ENCODE data around the gene PRSS53.

Gene PRSS53

GRCh38 chr16:31081428-31082351, 7.1 kb downstream of the PRSS53 start:
- Mint-ChIP-seq H3K27ac (no peak overlapping the region), H3K4me3 (no peak overlapping the region), H3K36me3 (ENCODE audit: low read depth) (peaks cover 38% of the 10 kb centered on the region), H3K27me3 (ENCODE audit: low read depth) (no peaks in the 10 kb centered on the region), H3K4me1 (ENCODE audit: low read depth) (peaks cover 3% of the 10 kb centered on the region), H3K9me3 (no peaks in the 10 kb centered on the region)
- DNase-seq (ENCODE audit: low spot score), result no peak

DNA sequence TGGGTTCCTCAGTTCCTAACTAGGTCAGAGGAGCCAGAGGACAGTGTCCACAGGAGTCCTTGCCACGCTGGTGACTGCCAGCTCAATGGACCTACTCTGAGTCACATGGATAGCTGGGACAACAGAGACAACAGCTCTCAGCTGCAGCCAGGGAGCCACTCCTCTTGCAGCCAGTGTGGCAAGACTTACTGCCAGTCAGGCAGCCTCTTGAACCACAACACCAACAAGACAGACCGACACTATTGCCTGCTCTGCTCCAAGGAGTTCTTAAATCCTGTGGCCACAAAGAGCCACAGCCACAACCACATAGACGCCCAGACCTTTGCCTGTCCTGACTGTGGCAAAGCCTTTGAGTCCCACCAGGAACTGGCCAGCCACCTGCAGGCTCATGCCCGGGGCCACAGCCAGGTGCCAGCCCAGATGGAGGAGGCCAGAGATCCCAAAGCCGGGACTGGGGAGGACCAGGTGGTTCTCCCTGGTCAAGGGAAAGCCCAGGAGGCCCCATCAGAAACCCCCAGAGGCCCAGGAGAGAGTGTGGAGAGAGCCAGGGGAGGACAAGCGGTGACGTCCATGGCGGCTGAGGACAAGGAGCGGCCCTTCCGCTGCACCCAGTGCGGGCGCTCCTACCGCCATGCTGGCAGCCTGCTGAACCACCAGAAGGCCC, 7.9 kb downstream of the PRSS53 start:
- peaks cover 40% of the 10 kb centered on the region for H3K36me3 Mint-ChIP-seq (ENCODE audit: low read depth)
- no peak overlapping the region for H3K27ac Mint-ChIP-seq

DNA sequence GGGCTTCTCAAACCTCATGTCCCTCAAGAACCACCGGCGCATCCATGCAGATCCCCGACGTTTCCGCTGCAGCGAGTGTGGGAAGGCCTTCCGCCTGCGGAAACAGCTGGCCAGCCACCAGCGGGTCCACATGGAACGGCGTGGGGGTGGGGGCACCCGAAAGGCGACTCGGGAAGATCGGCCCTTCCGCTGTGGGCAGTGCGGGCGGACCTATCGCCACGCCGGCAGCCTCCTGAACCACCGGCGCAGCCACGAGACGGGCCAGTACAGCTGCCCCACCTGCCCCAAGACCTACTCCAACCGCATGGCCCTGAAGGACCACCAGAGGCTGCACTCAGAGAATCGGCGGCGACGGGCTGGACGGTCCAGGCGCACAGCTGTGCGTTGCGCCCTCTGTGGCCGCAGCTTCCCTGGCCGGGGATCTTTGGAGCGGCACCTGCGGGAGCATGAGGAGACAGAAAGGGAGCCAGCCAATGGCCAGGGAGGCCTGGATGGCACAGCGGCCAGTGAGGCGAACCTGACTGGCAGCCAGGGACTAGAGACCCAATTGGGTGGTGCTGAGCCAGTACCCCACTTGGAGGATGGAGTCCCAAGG, 8.6 kb downstream of the PRSS53 start:
- no peaks in the 10 kb centered on the region for H3K9me3 Mint-ChIP-seq
- peaks cover 7% of the 10 kb centered on the region for H3K4me1 Mint-ChIP-seq (ENCODE audit: low read depth)
- no peak overlapping the region for H3K27ac Mint-ChIP-seq
- H3K4me3 Mint-ChIP-seq, result no peak overlapping the region
- no peaks in the 10 kb centered on the region for H3K27me3 Mint-ChIP-seq (ENCODE audit: low read depth)
- peaks cover 40% of the 10 kb centered on the region for H3K36me3 Mint-ChIP-seq (ENCODE audit: low read depth)
- DNase-seq (ENCODE audit: low spot score), result no peak

More for the DNA sequence above, 7.9 kb downstream of the PRSS53 start:
- Mint-ChIP-seq H3K9me3 (no peaks in the 10 kb centered on the region), H3K4me1 (ENCODE audit: low read depth) (peaks cover 3% of the 10 kb centered on the region), H3K4me3 (no peak overlapping the region), H3K27me3 (ENCODE audit: low read depth) (no peaks in the 10 kb centered on the region)
- no peak for DNase-seq (ENCODE audit: low spot score)

DNA sequence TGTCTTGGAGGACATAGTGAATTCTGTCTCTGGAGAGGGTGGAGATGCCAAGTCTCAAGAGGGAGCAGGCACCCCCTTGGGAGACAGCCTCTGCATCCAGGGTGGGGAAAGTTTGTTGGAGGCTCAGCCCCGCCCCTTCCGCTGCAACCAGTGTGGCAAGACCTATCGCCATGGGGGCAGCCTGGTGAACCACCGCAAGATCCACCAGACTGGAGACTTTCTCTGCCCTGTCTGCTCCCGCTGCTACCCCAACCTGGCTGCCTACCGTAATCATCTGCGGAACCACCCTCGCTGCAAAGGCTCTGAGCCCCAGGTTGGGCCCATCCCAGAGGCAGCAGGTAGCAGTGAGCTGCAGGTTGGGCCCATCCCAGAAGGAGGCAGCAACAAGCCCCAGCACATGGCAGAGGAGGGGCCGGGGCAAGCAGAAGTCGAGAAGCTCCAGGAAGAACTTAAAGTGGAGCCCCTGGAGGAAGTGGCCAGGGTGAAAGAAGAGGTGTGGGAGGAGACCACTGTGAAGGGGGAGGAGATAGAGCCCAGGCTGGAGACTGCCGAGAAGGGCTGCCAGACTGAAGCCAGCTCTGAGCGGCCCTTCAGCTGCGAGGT, 9.3 kb downstream of the PRSS53 start:
- Mint-ChIP-seq H3K27me3 (ENCODE audit: low read depth) (no peaks in the 10 kb centered on the region), H3K27ac (no peak overlapping the region), H3K9me3 (no peaks in the 10 kb centered on the region), H3K4me3 (no peak overlapping the region), H3K4me1 (ENCODE audit: low read depth) (peaks cover 13% of the 10 kb centered on the region), H3K36me3 (ENCODE audit: low read depth) (peaks cover 45% of the 10 kb centered on the region)
- DNase-seq (ENCODE audit: low spot score), result no peak

- no peaks in the 10 kb centered on the region for H3K9me3 Mint-ChIP-seq
- peaks cover 45% of the 10 kb centered on the region for H3K36me3 Mint-ChIP-seq (ENCODE audit: low read depth)
- DNase-seq (ENCODE audit: low spot score), result no peak
- no peak overlapping the region for H3K4me3 Mint-ChIP-seq
- no peaks in the 10 kb centered on the region for H3K27me3 Mint-ChIP-seq (ENCODE audit: low read depth)
- no peak overlapping the region for H3K27ac Mint-ChIP-seq
- H3K4me1 Mint-ChIP-seq (ENCODE audit: low read depth), result peaks cover 13% of the 10 kb centered on the region
These were observed 10.0 kb downstream of the PRSS53 start for GRCh38 chr16:31078597-31079341.

DNA sequence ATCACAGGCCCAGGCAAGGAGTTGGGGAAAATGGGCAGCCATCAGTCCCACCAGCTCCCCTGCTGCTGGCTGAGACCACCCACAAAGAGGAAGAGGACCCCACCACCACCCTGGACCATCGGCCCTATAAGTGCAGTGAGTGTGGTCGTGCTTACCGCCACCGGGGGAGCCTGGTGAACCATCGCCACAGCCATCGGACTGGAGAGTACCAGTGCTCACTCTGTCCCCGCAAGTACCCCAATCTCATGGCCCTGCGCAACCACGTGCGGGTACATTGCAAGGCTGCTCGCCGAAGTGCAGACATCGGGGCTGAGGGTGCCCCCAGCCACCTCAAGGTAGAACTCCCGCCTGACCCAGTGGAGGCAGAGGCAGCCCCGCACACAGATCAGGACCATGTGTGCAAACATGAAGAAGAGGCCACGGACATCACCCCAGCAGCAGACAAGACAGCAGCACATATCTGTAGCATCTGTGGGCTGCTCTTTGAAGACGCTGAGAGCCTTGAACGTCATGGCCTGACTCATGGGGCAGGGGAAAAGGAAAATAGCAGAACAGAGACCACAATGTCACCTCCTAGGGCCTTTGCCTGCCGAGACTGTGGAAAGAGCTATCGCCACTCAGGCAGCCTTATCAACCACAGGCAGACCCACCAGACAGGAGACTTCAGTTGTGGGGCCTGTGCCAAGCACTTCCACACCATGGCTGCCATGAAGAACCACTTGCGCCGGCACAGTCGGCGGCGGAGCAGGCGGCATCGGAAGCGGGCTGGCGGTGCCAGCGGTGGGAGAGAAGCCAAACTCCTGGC, 10.9 kb downstream of the PRSS53 start:
- DNase-seq (ENCODE audit: low spot score), result no peak
- H3K4me3 Mint-ChIP-seq, result no peak overlapping the region
- peaks cover 13% of the 10 kb centered on the region for H3K4me1 Mint-ChIP-seq (ENCODE audit: low read depth)
- no peaks in the 10 kb centered on the region for H3K9me3 Mint-ChIP-seq
- peaks cover 45% of the 10 kb centered on the region for H3K36me3 Mint-ChIP-seq (ENCODE audit: low read depth)
- H3K27me3 Mint-ChIP-seq (ENCODE audit: low read depth), result no peaks in the 10 kb centered on the region
- no peak overlapping the region for H3K27ac Mint-ChIP-seq

DNA sequence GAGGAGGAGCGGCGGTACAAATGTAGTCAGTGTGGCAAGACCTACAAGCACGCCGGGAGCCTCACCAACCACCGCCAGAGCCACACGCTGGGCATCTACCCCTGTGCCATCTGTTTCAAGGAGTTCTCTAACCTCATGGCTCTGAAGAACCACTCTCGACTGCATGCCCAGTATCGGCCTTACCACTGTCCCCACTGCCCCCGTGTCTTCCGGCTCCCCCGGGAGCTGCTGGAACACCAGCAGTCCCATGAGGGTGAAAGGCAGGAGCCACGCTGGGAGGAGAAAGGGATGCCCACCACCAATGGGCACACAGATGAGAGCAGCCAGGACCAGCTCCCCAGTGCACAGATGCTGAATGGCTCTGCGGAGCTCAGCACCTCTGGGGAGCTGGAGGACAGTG, 11.7 kb downstream of the PRSS53 start:
- Mint-ChIP-seq H3K27me3 (ENCODE audit: low read depth) (no peaks in the 10 kb centered on the region), H3K4me1 (ENCODE audit: low read depth) (peaks cover 17% of the 10 kb centered on the region), H3K4me3 (no peak overlapping the region), H3K9me3 (no peaks in the 10 kb centered on the region), H3K36me3 (ENCODE audit: low read depth) (peaks cover 48% of the 10 kb centered on the region), H3K27ac (no peak overlapping the region)
- no peak for DNase-seq (ENCODE audit: low spot score)

GRCh38 chr16:31076319-31076718, 12.4 kb downstream of the PRSS53 start:
- Mint-ChIP-seq H3K4me1 (ENCODE audit: low read depth) (peaks cover 22% of the 10 kb centered on the region), H3K27ac (no peak overlapping the region), H3K27me3 (ENCODE audit: low read depth) (no peaks in the 10 kb centered on the region)

GRCh38 chr16:31074814-31075183, 13.9 kb downstream of the PRSS53 start:
- Mint-ChIP-seq H3K4me1 (ENCODE audit: low read depth) (peaks cover 22% of the 10 kb centered on the region), H3K27ac (peak overlapping the region; percentile 96), H3K9me3 (no peaks in the 10 kb centered on the region), H3K4me3 (peak overlapping the region; percentile 95), H3K27me3 (ENCODE audit: low read depth) (no peaks in the 10 kb centered on the region), H3K36me3 (ENCODE audit: low read depth) (peaks cover 37% of the 10 kb centered on the region)
- no peak for DNase-seq (ENCODE audit: low spot score)

More at GRCh38 chr16:31076319-31076718, 12.4 kb downstream of the PRSS53 start:
- DNase-seq (ENCODE audit: low spot score), result no peak
- Mint-ChIP-seq H3K4me3 (peak overlapping the region; percentile 38), H3K36me3 (ENCODE audit: low read depth) (peaks cover 45% of the 10 kb centered on the region), H3K9me3 (no peaks in the 10 kb centered on the region)

DNA sequence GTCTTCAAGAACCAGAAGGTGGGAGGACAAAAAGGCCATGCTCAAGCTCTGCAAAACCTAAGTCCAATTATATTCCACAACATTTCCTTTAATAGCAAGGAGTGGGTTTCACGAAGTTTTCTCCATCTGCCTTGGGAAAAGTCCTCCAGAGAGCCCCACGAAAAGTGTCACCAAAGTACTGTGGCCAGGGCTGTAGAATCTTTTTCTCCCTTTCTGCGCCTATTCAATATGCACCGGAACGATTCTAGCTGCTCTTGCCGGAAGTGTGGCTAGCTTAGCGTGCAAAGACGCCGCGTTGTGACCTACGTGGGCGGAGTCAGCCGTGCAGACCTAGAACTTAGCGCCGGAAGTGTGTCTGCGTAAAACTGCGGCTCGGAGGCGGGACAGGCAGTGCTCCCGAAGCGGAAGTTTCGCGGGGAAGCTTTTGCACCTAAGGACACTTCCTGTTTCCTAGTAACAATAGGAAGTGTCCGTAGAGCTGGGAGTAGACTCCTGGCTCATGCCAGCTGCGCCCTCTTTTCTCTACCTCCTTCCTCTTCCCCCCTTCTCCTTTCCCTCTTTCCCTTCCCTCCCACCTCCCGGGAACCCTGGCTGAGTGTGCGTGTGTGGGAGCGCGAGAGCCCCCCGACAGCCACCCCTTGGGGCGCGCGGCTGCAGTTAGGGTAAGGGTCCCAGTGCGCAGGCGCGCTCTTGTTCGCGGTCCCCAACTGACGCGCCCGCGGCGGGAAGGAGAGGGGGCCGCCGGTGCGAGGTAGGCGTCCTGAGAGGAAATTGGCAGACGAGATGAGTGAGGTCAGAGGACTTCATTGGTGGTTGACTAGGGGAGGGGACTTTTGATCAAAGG, 14.6 kb downstream of the PRSS53 start, which contains the start of the genes ZNF646 and ZNF668:
ZNF646 (plus strand) TSS at position 453 of the 844 bp plus-strand sequence. CDS start 1,903 bp downstream, outside the sequence.
ZNF668 (minus strand) TSS at position 271 of the 844 bp plus-strand sequence. CDS start 9,781 bp downstream, outside the sequence.
- Mint-ChIP-seq H3K4me1 (ENCODE audit: low read depth) (peaks cover 24% of the 10 kb centered on the region), H3K9me3 (no peaks in the 10 kb centered on the region), H3K4me3 (peak within 1 kb of the TSS; percentile 99), H3K27ac (peak within 1 kb of the TSS; percentile 96), H3K27me3 (ENCODE audit: low read depth) (no peaks in the 10 kb centered on the region), H3K36me3 (ENCODE audit: low read depth) (peaks cover 32% of the 10 kb centered on the region)
- DNase-seq (ENCODE audit: low spot score), result peak; percentile 99

DNA sequence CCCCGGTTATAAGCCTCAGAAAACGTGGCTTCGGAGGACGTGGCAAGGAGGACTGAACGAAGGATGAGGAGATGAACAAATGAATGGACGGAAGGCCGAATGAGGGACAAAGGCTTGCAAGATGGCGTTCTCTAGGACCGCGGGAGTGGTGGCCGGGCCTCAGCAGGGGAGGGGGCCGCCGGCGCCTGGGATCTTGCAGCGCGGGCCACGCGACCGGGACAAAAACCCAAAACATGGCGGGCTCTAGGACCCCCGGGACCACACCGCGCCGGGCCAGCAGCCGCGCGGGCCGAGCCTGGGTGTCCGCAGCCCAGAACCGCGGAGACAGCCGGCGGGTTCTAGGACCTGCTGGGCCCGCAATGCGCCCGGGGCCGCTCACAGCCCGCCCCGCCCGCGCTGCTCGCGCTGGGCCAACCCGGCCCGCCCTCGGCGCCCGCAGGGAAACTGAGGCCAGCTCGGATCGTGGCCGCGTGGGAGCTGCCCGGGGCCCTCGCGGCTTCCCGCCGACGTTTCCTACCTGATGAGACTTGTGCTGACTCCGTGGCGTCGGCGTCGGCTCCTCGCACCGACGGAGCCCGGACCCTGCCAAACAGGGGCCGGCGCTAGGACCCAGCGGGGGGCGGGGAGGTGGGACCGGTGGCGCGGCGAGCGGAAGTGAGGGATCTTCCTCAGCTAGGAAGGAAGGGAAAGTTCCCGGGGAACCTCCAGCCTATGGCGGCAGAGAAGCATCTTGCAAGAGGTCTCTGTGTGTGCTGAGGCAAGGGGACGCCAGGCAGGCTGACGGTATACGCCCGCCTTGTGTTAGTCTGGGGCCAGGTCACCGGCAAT, 15.4 kb downstream of the PRSS53 start:
- Mint-ChIP-seq H3K4me3 (peak overlapping the region; percentile 99), H3K36me3 (ENCODE audit: low read depth) (peaks cover 25% of the 10 kb centered on the region), H3K27ac (peak overlapping the region; percentile 96), H3K4me1 (ENCODE audit: low read depth) (peaks cover 25% of the 10 kb centered on the region), H3K9me3 (no peaks in the 10 kb centered on the region), H3K27me3 (ENCODE audit: low read depth) (no peaks in the 10 kb centered on the region)
- DNase-seq (ENCODE audit: low spot score), result peak; percentile 89

Measured in T-helper 2 cell treated with Interferon-gamma antibody and Interleukin-4, amounts not matched to agents 5 μg/mL and 100 μg/mL, for 36 hours (primary cell).